Heart left ventricle (tissue), 16 donors: ENCODE data around the gene ST6GALNAC2. TPM values are rescaled to one million over a fixed set of nuclear protein-coding genes. Genes with fewer than 3 reads are reported as not detected.

Experiments used
- ATAC-seq, 4 donors: fragments of 200-7000 bp; cut with Tn5 transposase; one replicate each; pipeline ENCODE4 v1.9.1; 2020 to 2022; ENCODE audit warnings: moderate library complexity in 4 of 4, mild to moderate bottlenecking in 3 of 4, moderate number of reproducible peaks in 1 of 4
- DNase-seq, 5 donors: peaks; one replicate each; pipeline ENCODE4 v3.0.0-alpha.2; 2020
- H3K27ac ChIP-seq, 12 donors: fragments of 200-600 bp; sonication (generic) in 4 of 12; one replicate each; pipeline versions ENCODE4 v1.5.0 to v1.8.0; 2016 to 2022; ENCODE audit warnings: mild to moderate bottlenecking in 2 of 12
- H3K27me3 ChIP-seq, 9 donors: fragments of 200-600 bp; sonication (generic) in 2 of 9; one replicate each; pipeline versions ENCODE4 v1.5.1 to v1.8.0; 2016 to 2022; ENCODE audit warnings: mild to moderate bottlenecking in 3 of 9
- H3K36me3 ChIP-seq, 9 donors: fragments of 200-600 bp; sonication (generic) in 2 of 9; one replicate each; pipeline versions ENCODE4 v1.5.0 to v1.8.0; 2018 to 2022; ENCODE audit warnings: mild to moderate bottlenecking in 2 of 9
- H3K4me1 ChIP-seq, 12 donors: fragments of 200-600 bp; sonication (generic) in 4 of 12; one replicate each; pipeline versions ENCODE4 v1.5.0 to v1.8.0; 2016 to 2022; ENCODE audit warnings: mild to moderate bottlenecking in 3 of 12
- H3K4me3 ChIP-seq, 12 donors: fragments of 200-600 bp; sonication (generic) in 4 of 12; one replicate each; pipeline versions ENCODE4 v1.5.0 to v1.8.0; 2017 to 2022; ENCODE audit warnings: mild to moderate bottlenecking in 9 of 12, moderate library complexity in 4 of 12
- H3K9me3 ChIP-seq, 12 donors: fragments of 200-600 bp; sonication (generic) in 4 of 12; one replicate each; pipeline versions ENCODE4 v1.5.0 to v1.8.0; 2016 to 2022; ENCODE audit warnings: mild to moderate bottlenecking in 1 of 12
- CTCF ChIP-seq, 12 donors: fragments of 200-600 bp; sonication (generic) in 4 of 12; IDR thresholded peaks; one replicate each; pipeline versions ENCODE4 v1.5.0 to v1.8.0; 2018 to 2022; ENCODE audit warnings: antibody characterized with exemption in 12 of 12, mild to moderate bottlenecking in 5 of 12
- POLR2A ChIP-seq, 2 donors: fragments of 450-650 bp; IDR thresholded peaks; one replicate each; pipeline ENCODE4 v1.6.1; 2017; ENCODE audit warnings: antibody characterized with exemption in 2 of 2, mild to moderate bottlenecking in 2 of 2, moderate library complexity in 2 of 2
- WGBS, 4 donors: extraction: QIAGEN DNeasy Blood & Tissue Kit in 2 of 4; methylation state at CpG; one replicate each; pipeline versions ENCODE4 v1.1.5 to v1.1.7; 2013 to 2018; 5-methylcytosine and 5-hydroxymethylcytosine counted together
- intact Hi-C, 10 donors: fragments of 100-400 bp; cut with DNase I; formaldehyde crosslinking; loops; one replicate each; pipeline versions ENCODE4 v1.11.1 to v1.14.2; 2022
- polyA plus RNA-seq, 2 donors: library from polyadenylated mRNA; stranded (reverse); fragments of 200-250 nt; gene quantifications; one replicate each; pipeline ENCODE4 v1.2.3, GENCODE V29; 2013
- total RNA-seq, 9 donors: library from RNA; depleted of rRNA in 2 of 9; stranded (reverse); fragments of >200 nt in 2 of 9; fragmentation: NEBNext Ultra II Directional in 3 of 9; extraction: Animal tissue kit (Norgen Biotek cat#: 25700) in 3 of 9; gene quantifications; one replicate each; pipeline versions ENCODE4 v1.1.0 to v1.2.4, GENCODE V29; 2016 to 2023
- donor health status: ischemic (EF 13 %, LVEDD 7.1; RV severe dilation, severe dysfunction).
- donor health status: healthy with polysubstance abuse.
- donor health status: DM: no; HTN: yes; CAD: no.
- donor health status: DM: no; HTN: no; CAD: no.
- donor health status: ischemic (EF 25% LVEDD 6.9; RV normal size, moderate dysfunction).
- donor health status: ischemic (EF 25% LVEDD 5.7; RV mildly dilated, moderate dysfunction).
- donor health status: healthy.
- donor health status: DM: yes; HTN: yes; CAD: no.
- donor health status: ischemic (EF 35%, LVEDD 5.7; RV mildly dilated, moderate dysfunction).
- donor health status: nonischemic (EF 11% LVEDD 7.7; RV severe dilation, severe dysfunction).
- donor health status: DM: yes; HTN: yes; CAD: no.
- donor health status: PGD.
- donor health status: ischemic (EF 29% LVEDD 5.4; RV normal size, mild dysfunction).
- donor health status: nonischemic (EF 23%, LVEDD 6.1; RV moderate dilation, normal function).

The ST6GALNAC2 gene
- total and polyA plus RNA-seq, 11 donors, result 2.1 to 7.8 (median 4.9) TPM

- TF ChIP-seq POLR2A (IDR thresholded peaks at IDR 0.05), result no peak
- no peak for TF ChIP-seq CTCF (IDR thresholded peaks at IDR 0.05)
- Histone ChIP-seq H3K27me3 (no peaks in the 10 kb centered on the region), H3K4me1 (peaks cover 7 to 47% (median 33%) of the 10 kb centered on the region in 12 donors), H3K27ac (no peak overlapping the region), H3K9me3 (no peaks in the 10 kb centered on the region), H3K4me3 (no peak overlapping the region), H3K36me3 (no peaks in the 10 kb centered on the region)
- ATAC-seq (no peak), DNase-seq (no peak)
- intact Hi-C loops, result loop anchor here in 2 of 10 donors (5.0 kb wide), 2 partner anchors 82 to 87 kb away; partner anchors contain the start of gene AANAT (in 1 of the 2)
- 67 to 71% (median 70%) methylated on average over 7 of the region's 7 CpGs for WGBS, 4 donors
These were observed 36.1 kb downstream of the ST6GALNAC2 start for GRCh38 chr17:76549539-76549938.

GRCh38 chr17:76549215-76549518 lies 36.5 kb downstream of the ST6GALNAC2 start:
- WGBS, 4 donors, result 86 to 92% (median 87%) methylated on average over 9 of the region's 9 CpGs

DNA sequence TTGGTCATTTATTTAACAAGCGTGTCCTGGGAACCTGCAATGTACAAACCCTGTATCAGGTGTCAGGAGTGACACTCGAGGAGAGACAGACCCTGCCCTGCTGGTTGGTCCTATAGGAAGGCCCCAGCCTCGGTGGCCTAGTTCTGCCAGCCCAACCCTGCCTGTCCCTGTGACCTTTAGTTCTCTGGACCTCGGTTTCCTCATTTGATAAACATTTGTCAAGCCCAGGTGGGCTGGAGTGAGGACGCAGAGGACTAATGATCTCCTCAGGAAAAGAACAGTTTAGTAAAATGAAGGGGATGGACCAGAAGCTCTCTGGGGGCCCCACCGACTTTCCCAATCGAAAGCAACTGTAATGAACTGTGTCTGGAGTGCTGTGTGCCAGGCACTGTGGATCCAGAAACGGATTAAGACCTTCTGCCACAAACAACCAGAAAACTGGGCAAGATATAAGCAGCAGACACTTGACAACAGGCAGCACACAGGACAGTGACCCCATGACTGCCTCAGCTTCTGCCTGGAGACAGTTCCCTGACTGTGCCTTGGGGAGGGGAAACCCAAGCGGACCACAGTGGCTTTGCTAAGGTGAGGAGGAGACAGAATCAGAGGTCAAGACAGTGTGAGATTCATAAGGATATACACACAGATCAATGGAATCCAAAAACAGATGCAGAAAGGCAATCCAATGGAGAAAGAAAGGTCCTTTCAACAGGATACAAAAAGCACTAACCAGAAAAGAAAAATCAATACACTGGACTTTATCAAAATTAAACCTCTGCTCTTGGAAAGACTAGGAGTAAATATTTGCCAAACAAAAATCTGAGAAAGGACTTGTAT lies 37.1 kb downstream of the ST6GALNAC2 start:
- H3K9me3 ChIP-seq, result no peaks in the 10 kb centered on the region
- no peaks in the 10 kb centered on the region for H3K27me3 ChIP-seq
- ATAC-seq (no peak), DNase-seq (peak in 1 of 5 donors; percentile 14)
- H3K4me1 ChIP-seq, result peaks cover 10 to 50% (median 39%) of the 10 kb centered on the region in 12 donors
- no peaks in the 10 kb centered on the region for H3K36me3 ChIP-seq
- no peak for TF ChIP-seq CTCF (IDR thresholded peaks at IDR 0.05)
- TF ChIP-seq POLR2A (IDR thresholded peaks at IDR 0.05), result no peak
- H3K4me3 ChIP-seq, result no peak overlapping the region
- peak overlapping the region in 2 of 12 donors; percentile 15 to 18 for H3K27ac ChIP-seq
- 60 to 70% (median 64%) methylated on average over 8 to 9 of the region's 9 CpGs for WGBS, 4 donors
- intact Hi-C loops, result loop anchor here in 2 of 10 donors (5.0 kb wide), 2 partner anchors 81 to 86 kb away; partner anchors contain the start of gene AANAT (in 1 of the 2)

More at GRCh38 chr17:76549215-76549518, 36.5 kb downstream of the ST6GALNAC2 start:
- no peak for TF ChIP-seq POLR2A (IDR thresholded peaks at IDR 0.05)
- TF ChIP-seq CTCF (IDR thresholded peaks at IDR 0.05), result no peak
- no peak for DNase-seq
- H3K4me3 ChIP-seq, result no peak overlapping the region
- no peaks in the 10 kb centered on the region for H3K27me3 ChIP-seq
- H3K36me3 ChIP-seq, result no peaks in the 10 kb centered on the region
- intact Hi-C loops, result loop anchor here in 2 of 10 donors (5.0 kb wide), 2 partner anchors 82 to 87 kb away; partner anchors contain the start of gene AANAT (in 1 of the 2)
- H3K27ac ChIP-seq, result no peak overlapping the region
- no peaks in the 10 kb centered on the region for H3K9me3 ChIP-seq
- H3K4me1 ChIP-seq, result peaks cover 10 to 48% (median 36%) of the 10 kb centered on the region in 12 donors
- ATAC-seq, result no peak

DNA sequence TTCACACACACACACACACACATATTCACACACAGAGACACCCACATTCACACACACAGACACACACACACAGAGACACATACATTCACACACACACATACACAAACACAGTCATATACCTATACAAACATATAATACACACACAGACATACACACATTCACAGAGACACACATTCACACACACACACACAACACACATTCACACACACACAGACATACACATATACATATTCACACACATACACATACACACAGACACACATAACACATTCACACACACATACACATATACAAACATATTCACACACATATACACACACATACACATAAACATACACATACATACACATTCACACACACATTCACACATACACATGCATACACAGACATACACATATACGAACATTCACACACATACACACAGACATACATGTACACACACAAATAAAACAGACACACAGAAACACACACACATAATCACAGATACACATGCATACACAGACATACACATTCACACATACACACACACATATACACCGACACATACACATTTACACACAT lies 37.9 kb downstream of the ST6GALNAC2 start:
- no peak for TF ChIP-seq POLR2A (IDR thresholded peaks at IDR 0.05)
- no peak for TF ChIP-seq CTCF (IDR thresholded peaks at IDR 0.05)
- DNase-seq (no peak), ATAC-seq (no peak)
- Histone ChIP-seq H3K27ac (no peak overlapping the region), H3K4me3 (no peak overlapping the region), H3K36me3 (no peaks in the 10 kb centered on the region), H3K9me3 (no peaks in the 10 kb centered on the region), H3K27me3 (no peaks in the 10 kb centered on the region), H3K4me1 (peaks cover 10 to 58% (median 46%) of the 10 kb centered on the region in 12 donors)
- intact Hi-C loops, result loop anchor here in 9 of 10 donors (1.0 to 5.0 kb wide), 4 partner anchors 24 to 85 kb away; partner anchors contain the start of gene AANAT (in 1 of the 9)
- 72 to 89% (median 78%) methylated on average over 2 of the region's 2 CpGs for WGBS, 4 donors
